Neural crest cell (in vitro differentiated cells): ENCODE results near the gene FMNL2. TPM values are rescaled to one million over a fixed set of nuclear protein-coding genes. Genes with fewer than 3 reads are reported as not detected.

Source experiments
- DNase-seq: peaks from one replicate; pipeline ENCODE4 v3.0.0; 2021; ENCODE audit warnings: low read depth, mixed read lengths, low spot score
- H3K27ac Mint-ChIP-seq: one replicate; pipeline ENCODE4 v1.8.0; 2021; ENCODE audit warnings: mild to moderate bottlenecking, mixed read lengths; ENCODE audit not compliant: unreplicated experiment
- H3K27me3 Mint-ChIP-seq: 2 replicates; pipeline ENCODE4 v1.8.0; 2021; ENCODE audit warnings: low read depth, mild to moderate bottlenecking, mixed read lengths
- H3K36me3 Mint-ChIP-seq: 2 replicates; pipeline ENCODE4 v1.8.0; 2021; ENCODE audit warnings: low read depth, mild to moderate bottlenecking, mixed read lengths
- H3K4me1 Mint-ChIP-seq: 2 replicates; pipeline ENCODE4 v1.8.0; 2021; ENCODE audit warnings: mixed read lengths
- H3K4me3 Mint-ChIP-seq: one replicate; pipeline ENCODE4 v1.8.0; 2021; ENCODE audit warnings: mild to moderate bottlenecking, mixed read lengths
- H3K9me3 Mint-ChIP-seq: 2 replicates; pipeline ENCODE4 v1.8.0; 2021; ENCODE audit warnings: mixed read lengths
- total RNA-seq: library from RNA; stranded (reverse); gene quantifications from 2 replicates; pipeline ENCODE4 v1.2.1, GENCODE V29; 2021
- TF ChIP-seq, protein P1 (sequence below): fragments of 200-600 bp; sonication (generic); conservative IDR thresholded peaks from 2 replicates; pipeline ENCODE4 v1.5.0; 2021; ENCODE audit warnings: antibody characterized with exemption, mild to moderate bottlenecking

Gene FMNL2
- total RNA-seq, 1 donor from 2014 or later, result 54.9 TPM

DNA sequence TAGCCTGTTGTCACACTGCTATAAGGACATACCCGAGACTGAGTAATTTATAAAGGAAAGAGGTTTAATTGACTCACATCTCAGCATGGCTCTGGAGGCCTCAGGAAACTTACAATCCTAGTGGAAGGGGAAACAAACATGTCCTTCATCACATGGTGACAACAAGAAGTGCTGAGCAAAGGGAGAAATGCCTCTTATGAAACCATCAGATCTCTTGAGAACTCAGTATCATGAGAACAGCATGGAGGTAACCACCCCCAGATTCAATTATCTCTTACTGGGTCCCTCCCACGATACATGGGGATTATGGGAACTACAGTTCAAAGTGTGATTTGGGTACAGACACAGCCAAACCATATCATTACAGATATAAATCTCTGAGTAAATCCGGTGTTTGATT is 233.6 kb downstream of the FMNL2 start:
- Mint-ChIP-seq H3K27ac (no peak overlapping the region), H3K4me3 (no peak overlapping the region), H3K27me3 (no peaks in the 10 kb centered on the region), H3K36me3 (peaks cover 5% of the 10 kb centered on the region), H3K4me1 (peaks cover 14% of the 10 kb centered on the region), H3K9me3 (no peaks in the 10 kb centered on the region)
- DNase-seq, result no peak
- TF ChIP-seq, protein P1, sequence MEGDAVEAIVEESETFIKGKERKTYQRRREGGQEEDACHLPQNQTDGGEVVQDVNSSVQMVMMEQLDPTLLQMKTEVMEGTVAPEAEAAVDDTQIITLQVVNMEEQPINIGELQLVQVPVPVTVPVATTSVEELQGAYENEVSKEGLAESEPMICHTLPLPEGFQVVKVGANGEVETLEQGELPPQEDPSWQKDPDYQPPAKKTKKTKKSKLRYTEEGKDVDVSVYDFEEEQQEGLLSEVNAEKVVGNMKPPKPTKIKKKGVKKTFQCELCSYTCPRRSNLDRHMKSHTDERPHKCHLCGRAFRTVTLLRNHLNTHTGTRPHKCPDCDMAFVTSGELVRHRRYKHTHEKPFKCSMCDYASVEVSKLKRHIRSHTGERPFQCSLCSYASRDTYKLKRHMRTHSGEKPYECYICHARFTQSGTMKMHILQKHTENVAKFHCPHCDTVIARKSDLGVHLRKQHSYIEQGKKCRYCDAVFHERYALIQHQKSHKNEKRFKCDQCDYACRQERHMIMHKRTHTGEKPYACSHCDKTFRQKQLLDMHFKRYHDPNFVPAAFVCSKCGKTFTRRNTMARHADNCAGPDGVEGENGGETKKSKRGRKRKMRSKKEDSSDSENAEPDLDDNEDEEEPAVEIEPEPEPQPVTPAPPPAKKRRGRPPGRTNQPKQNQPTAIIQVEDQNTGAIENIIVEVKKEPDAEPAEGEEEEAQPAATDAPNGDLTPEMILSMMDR, result no peak

DNA sequence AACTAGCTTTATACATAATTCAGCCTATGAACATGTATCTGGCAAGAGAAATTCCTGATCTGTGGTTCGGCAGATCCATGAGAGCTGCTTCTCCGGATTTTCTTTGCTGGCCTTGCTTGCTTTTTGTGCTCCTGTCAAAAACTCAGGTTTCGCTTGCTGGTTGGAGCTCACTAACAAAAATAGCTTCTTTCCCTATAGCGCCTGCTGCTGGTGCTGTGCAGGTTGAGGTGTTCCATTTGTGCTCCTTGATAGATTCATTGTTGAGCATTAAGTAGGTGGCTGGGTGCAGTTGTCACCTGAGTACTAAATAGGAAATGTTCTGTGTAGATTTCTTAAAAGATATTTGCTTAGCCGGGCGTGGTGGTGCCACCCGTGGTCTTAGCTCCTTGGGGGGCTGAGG is 234.2 kb downstream of the FMNL2 start:
- TF ChIP-seq, protein P1, result no peak
- DNase-seq, result no peak
- Mint-ChIP-seq H3K36me3 (peaks cover 5% of the 10 kb centered on the region), H3K27ac (no peak overlapping the region), H3K9me3 (no peaks in the 10 kb centered on the region), H3K4me3 (no peak overlapping the region), H3K4me1 (peaks cover 14% of the 10 kb centered on the region), H3K27me3 (no peaks in the 10 kb centered on the region)

DNA sequence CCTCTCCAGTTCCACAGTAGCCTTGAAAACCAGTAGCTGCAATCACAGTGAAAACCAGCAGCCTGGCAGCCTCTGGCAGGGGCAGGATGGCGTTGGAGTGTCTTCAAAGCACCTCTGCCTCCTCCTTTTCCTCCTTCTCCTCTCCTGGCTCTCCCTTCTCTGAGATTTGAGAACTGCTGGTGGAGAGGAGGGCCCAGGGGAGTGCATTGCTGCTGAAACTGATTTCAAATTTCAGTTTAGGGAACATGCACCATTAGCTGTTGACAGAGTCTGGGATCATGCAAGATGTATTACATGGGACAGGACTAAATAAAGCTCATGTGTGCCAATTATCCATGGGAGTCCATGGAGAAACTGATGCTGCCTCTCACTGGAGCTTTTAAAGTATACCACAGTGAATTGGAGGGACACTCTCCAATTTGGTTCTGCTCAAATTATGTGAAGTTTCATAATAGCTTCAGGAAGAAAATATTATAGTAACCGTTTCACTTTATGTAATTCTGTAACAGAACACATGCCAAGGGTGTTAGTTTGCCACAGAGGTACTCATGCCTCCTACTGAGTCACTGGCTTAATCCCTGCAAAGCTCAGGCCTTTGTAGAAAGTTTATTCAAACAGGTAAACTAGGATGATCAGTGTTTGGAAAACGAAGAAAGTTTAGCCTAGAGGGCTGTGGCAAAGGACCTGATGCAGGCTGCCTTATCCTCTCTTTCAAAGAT is 236.2 kb downstream of the FMNL2 start:
- no peak overlapping the region for H3K27ac Mint-ChIP-seq
- peaks cover 10% of the 10 kb centered on the region for H3K36me3 Mint-ChIP-seq
- DNase-seq, result no peak
- H3K9me3 Mint-ChIP-seq, result peaks cover 4% of the 10 kb centered on the region
- TF ChIP-seq, protein P1, result no peak
- no peaks in the 10 kb centered on the region for H3K27me3 Mint-ChIP-seq
- H3K4me1 Mint-ChIP-seq, result peaks cover 10% of the 10 kb centered on the region
- no peak overlapping the region for H3K4me3 Mint-ChIP-seq

DNA sequence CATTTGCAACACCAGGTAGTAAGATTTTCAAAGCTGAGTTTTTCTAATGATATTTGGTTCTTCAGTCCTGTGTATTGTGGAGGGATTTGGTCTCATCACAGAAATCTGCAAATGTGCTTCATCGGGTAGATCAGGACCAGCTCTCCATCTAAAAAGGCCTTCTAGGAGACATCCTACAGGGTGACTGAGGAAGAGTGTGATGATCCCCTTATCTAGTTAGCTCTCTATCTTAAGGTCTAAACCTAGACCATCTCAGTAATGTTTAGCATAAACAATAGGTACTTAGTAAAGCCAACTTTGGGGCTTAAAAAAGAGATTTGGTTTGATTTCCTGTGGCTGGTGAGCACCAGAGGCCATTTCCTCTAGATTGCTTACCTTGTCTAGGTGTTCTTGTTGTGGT is 237.1 kb downstream of the FMNL2 start:
- H3K36me3 Mint-ChIP-seq, result peaks cover 10% of the 10 kb centered on the region
- no peak overlapping the region for H3K27ac Mint-ChIP-seq
- TF ChIP-seq, protein P1, result no peak
- peaks cover 3% of the 10 kb centered on the region for H3K4me1 Mint-ChIP-seq
- peaks cover 4% of the 10 kb centered on the region for H3K9me3 Mint-ChIP-seq
- no peak for DNase-seq
- H3K4me3 Mint-ChIP-seq, result no peak overlapping the region
- H3K27me3 Mint-ChIP-seq, result no peaks in the 10 kb centered on the region

GRCh38 chr2:152573168-152573567 is 238.2 kb downstream of the FMNL2 start:
- Mint-ChIP-seq H3K4me1 (peaks cover 3% of the 10 kb centered on the region), H3K36me3 (peaks cover 10% of the 10 kb centered on the region), H3K27ac (no peak overlapping the region), H3K4me3 (no peak overlapping the region), H3K27me3 (no peaks in the 10 kb centered on the region), H3K9me3 (peaks cover 4% of the 10 kb centered on the region)
- DNase-seq, result no peak
- TF ChIP-seq, protein P1, result no peak
